Right atrium auricular region (tissue), 2 donors: Measurements from ENCODE around the gene RAD51B. TPM values are rescaled to one million over a fixed set of nuclear protein-coding genes. Genes with fewer than 3 reads are reported as not detected.

Experiments
- DNase-seq: peaks from one replicate; pipeline ENCODE4 v3.0.0-alpha.2; 2019; ENCODE audit warnings: low spot score
- H3K27ac ChIP-seq, 2 donors: fragments of 200-600 bp; sonication (generic); 1 replicate in 1 of 2; 2 replicates in 1 of 2; pipeline ENCODE4 v1.5.1; 2016 to 2019
- H3K27me3 ChIP-seq, 2 donors: fragments of 200-600 bp; sonication (generic); one replicate each; pipeline versions ENCODE4 v1.5.1 to v1.6.0; 2017 to 2019
- H3K36me3 ChIP-seq: fragments of 200-600 bp; sonication (generic); one replicate; pipeline ENCODE4 v1.5.1; 2016
- H3K4me1 ChIP-seq, 2 donors: fragments of 200-600 bp; sonication (generic); one replicate each; pipeline versions ENCODE4 v1.5.1 to v1.6.0; 2017 to 2019
- H3K4me3 ChIP-seq, 2 donors: fragments of 200-600 bp; sonication (generic); 1 replicate in 1 of 2; 2 replicates in 1 of 2; pipeline ENCODE4 v1.5.1; 2017 to 2019; ENCODE audit warnings: mild to moderate bottlenecking in 1 of 2, moderate library complexity in 1 of 2
- H3K9me3 ChIP-seq, 2 donors: fragments of 200-600 bp; sonication (generic); one replicate each; pipeline ENCODE4 v1.5.1; 2019
- total RNA-seq, 2 donors: library from RNA; depleted of rRNA; stranded (reverse); fragments of >200 nt; gene quantifications; one replicate each; pipeline ENCODE4 v1.1.0, GENCODE V29; 2016
- TF ChIP-seq, protein P1 (sequence below), 2 donors: fragments of 200-600 bp; sonication (generic); IDR thresholded peaks; one replicate each; pipeline ENCODE4 v1.5.1; 2019; ENCODE audit warnings: antibody characterized with exemption in 2 of 2

Gene RAD51B
- total RNA-seq, 2 donors from 2014 or later = 1.2 to 1.5 TPM

DNA sequence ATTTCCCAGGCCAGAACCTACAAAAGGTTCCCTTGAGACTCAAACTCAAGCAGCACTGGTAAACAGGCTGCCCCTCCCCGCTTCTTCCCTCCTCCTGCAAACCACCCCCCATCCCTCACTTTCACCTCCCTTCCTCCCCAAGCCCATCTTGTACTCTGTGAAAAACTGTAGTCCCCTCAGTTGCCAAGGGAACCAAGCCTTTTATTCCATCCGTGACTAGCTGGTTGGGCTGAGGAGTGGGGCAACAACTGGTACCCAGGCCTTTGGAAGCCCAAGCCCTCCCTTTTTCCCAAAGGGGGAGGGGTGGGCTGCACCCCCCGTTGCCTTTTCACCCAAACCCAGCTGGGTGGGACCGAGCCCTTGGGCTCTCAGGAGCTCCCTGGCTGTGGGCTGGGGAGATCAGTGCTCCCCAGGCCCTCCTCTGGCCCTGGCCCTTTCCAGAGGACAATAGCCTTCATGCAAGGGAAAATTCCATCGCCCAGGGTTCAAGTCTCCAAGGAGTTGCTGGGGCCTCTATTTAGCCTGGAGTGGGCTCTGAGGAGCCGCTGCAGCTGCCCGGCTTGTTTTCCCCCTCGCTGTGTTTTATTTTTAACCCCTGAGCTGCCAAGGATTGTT is 911.3 kb downstream of the RAD51B start:
- H3K36me3 ChIP-seq = no peaks in the 10 kb centered on the region
- DNase-seq = no peak
- TF ChIP-seq, protein P1, sequence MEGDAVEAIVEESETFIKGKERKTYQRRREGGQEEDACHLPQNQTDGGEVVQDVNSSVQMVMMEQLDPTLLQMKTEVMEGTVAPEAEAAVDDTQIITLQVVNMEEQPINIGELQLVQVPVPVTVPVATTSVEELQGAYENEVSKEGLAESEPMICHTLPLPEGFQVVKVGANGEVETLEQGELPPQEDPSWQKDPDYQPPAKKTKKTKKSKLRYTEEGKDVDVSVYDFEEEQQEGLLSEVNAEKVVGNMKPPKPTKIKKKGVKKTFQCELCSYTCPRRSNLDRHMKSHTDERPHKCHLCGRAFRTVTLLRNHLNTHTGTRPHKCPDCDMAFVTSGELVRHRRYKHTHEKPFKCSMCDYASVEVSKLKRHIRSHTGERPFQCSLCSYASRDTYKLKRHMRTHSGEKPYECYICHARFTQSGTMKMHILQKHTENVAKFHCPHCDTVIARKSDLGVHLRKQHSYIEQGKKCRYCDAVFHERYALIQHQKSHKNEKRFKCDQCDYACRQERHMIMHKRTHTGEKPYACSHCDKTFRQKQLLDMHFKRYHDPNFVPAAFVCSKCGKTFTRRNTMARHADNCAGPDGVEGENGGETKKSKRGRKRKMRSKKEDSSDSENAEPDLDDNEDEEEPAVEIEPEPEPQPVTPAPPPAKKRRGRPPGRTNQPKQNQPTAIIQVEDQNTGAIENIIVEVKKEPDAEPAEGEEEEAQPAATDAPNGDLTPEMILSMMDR (IDR thresholded peaks at IDR 0.05) = no peak
- no peak overlapping the region for H3K4me3 ChIP-seq
- peak overlapping the region; percentile 40 to 66 for H3K27ac ChIP-seq
- no peaks in the 10 kb centered on the region for H3K27me3 ChIP-seq
- no peaks in the 10 kb centered on the region for H3K9me3 ChIP-seq
- peaks cover 0 to 56% of the 10 kb centered on the region in 2 donors for H3K4me1 ChIP-seq

DNA sequence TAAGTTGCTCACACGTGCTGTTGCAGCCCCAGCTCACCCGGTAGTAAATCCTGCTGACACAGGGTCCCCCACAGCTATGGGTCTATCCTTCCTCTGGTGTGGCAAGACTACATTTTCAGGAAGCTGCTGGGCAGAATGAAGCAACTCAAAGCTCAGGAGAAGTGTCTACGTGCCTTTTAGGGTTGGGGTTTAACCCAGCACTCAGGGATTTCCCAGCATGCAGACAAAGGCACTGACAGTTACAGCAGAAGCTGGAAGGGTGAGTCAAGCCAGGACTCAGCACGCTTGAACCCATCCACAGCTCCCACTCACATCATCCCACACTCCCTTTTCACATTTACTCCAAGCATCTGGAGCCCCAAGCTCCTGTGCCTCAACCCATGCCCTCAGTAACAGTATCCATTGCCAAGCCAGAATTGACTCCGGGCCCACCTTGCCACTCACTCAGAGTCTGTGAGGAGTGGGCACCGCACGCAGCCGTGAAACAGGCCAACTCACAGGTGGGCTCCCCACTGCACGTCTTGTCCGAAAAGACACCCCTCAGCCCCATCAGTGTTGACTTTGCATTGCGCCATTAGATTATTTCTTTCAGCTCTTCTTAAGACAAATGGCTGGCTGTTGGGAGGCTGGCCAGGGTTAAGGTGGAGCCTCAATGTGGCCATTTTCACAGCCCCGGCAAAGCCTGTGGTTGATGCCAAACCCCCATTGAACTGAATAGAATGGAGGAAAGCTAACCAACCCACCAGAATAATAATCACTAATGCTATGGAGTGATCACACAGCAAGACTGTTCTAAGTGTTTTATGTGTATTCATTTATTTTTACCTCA is 913.7 kb downstream of the RAD51B start:
- Histone ChIP-seq H3K36me3 (no peaks in the 10 kb centered on the region), H3K4me3 (no peak overlapping the region), H3K27ac (no peak overlapping the region), H3K9me3 (no peaks in the 10 kb centered on the region), H3K27me3 (no peaks in the 10 kb centered on the region), H3K4me1 (peaks cover 0 to 65% of the 10 kb centered on the region in 2 donors)
- DNase-seq = no peak
- TF ChIP-seq, protein P1 (IDR thresholded peaks at IDR 0.05) = no peak

DNA sequence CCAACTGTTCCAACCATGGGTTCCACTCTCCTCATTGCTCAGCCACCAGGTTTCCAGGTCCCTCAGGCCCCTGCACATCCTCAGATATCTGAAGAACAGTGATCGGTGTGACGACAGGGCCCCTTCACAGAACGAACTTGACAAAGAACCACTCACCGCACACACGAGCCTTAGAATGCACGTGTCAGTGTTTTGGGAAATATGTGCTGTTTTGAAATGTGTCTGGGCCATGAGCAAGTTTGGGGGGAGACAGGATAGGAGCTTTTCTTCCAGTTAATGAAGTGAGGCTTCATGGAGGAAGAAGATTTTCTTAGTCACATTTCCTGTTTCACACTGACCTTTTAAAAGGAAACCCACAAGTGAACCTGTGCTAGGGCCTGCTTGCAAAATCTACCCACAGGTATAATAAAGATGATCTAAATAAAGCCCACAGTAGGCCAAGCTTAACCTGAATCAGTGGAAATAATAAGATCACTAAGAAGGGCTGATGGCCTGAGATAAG is 914.7 kb downstream of the RAD51B start:
- DNase-seq = no peak

DNA sequence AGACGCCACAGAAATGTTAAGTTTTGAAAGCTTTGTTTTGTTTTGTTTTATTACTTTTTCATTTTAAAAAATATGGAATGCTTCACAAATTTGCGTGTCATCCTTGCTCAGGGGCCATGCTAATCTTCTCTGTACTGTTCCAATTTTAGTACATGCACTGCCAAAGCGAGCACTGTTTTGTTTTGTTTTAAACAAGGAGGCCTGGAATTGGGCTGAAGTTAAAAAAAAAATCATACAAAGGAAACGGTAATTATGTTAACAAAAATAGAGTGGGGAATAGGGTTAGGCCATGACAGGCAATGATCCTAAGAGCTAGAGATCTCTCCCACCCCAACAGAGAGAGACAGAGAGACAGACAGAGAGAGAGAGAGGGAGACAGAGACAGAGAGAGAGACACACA is 916.3 kb downstream of the RAD51B start:
- Histone ChIP-seq H3K9me3 (no peaks in the 10 kb centered on the region), H3K27ac (peak overlapping the region; percentile 56 to 69), H3K4me3 (no peak overlapping the region), H3K27me3 (no peaks in the 10 kb centered on the region), H3K4me1 (peaks cover 0 to 45% of the 10 kb centered on the region in 2 donors), H3K36me3 (no peaks in the 10 kb centered on the region)
- TF ChIP-seq, protein P1 (IDR thresholded peaks at IDR 0.05) = no peak
- no peak for DNase-seq

More for the DNA sequence above, 914.7 kb downstream of the RAD51B start:
- Histone ChIP-seq H3K4me1 (peaks cover 0 to 59% of the 10 kb centered on the region in 2 donors), H3K4me3 (no peak overlapping the region), H3K27ac (no peak overlapping the region), H3K27me3 (no peaks in the 10 kb centered on the region), H3K9me3 (no peaks in the 10 kb centered on the region), H3K36me3 (no peaks in the 10 kb centered on the region)
- TF ChIP-seq, protein P1 (IDR thresholded peaks at IDR 0.05) = no peak

DNA sequence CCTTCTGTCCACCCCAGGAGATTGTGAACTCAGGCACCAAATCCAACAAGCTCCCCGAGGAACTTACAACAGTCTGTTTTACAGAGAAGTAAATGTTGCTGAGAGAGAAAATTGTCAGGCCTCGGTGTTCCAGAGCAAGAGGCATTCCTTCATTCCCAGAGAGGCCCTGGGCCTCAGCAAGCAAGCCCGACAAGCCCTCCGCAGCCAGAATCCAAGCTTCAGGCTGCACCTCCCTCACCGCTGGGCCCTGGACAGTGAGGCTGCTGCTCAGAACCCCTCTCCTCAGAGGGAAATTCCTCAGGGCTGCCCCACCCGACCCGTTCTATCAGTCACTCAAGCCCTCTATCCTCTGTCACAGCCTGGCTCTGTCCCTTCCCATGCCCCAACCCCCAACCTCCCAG is 916.9 kb downstream of the RAD51B start:
- TF ChIP-seq, protein P1 (IDR thresholded peaks at IDR 0.05) = no peak
- H3K9me3 ChIP-seq = no peaks in the 10 kb centered on the region
- H3K27me3 ChIP-seq = no peaks in the 10 kb centered on the region
- H3K4me1 ChIP-seq = peaks cover 0 to 38% of the 10 kb centered on the region in 2 donors
- no peaks in the 10 kb centered on the region for H3K36me3 ChIP-seq
- peak overlapping the region; percentile 56 to 69 for H3K27ac ChIP-seq
- H3K4me3 ChIP-seq = no peak overlapping the region
- no peak for DNase-seq
